ENCODE results near the gene LINC01488.

- no peak for TF ChIP-seq CTCF (IDR thresholded peaks at IDR 0.05 in 2 of 3, conservative IDR thresholded peaks at IDR 0.05 in 1 of 3; ENCODE audit: borderline replicate concordance in 1 of 3, insufficient read depth in 1 of 3, low read depth in 2 of 3, low read length in 2 of 3)
- TF ChIP-seq REST (IDR thresholded peaks at IDR 0.05; ENCODE audit: low read depth) = no peak
- no peak for TF ChIP-seq POLR2A (IDR thresholded peaks at IDR 0.05; ENCODE audit: borderline replicate concordance, extremely low read depth, insufficient read depth, insufficient read length)
- TF ChIP-seq POLR2AphosphoS5 (IDR thresholded peaks at IDR 0.05; ENCODE audit: low read depth, low read length) = no peak
- TF ChIP-seq EGR1 (IDR thresholded peaks at IDR 0.05; ENCODE audit: low read depth) = no peak
- no peak for TF ChIP-seq SIN3A (IDR thresholded peaks at IDR 0.05; ENCODE audit: low read depth)
- TF ChIP-seq FOSL1 (IDR thresholded peaks at IDR 0.05; ENCODE audit: low read depth) = no peak
Observed at GRCh38 chr11:69455969-69456368, 25.5 kb upstream of the LINC01488 start.
